Ishikawa (cell line): Measurements from ENCODE around the gene CD84.

ENCODE experiments used
- CEBPB ChIP-seq: IDR thresholded peaks from 2 replicates; pipeline ENCODE4 v1.6.1; 2012
- CREB1 ChIP-seq: IDR thresholded peaks from 2 replicates; pipeline ENCODE4 v1.6.1; 2012; ENCODE audit warnings: low read depth
- EGR1 ChIP-seq: IDR thresholded peaks from 2 replicates; pipeline ENCODE4 v1.6.1; 2012
- EP300 ChIP-seq: IDR thresholded peaks from 2 replicates; pipeline ENCODE4 v1.6.1; 2012; ENCODE audit warnings: borderline replicate concordance
- FOXM1 ChIP-seq: IDR thresholded peaks from 2 replicates; pipeline ENCODE4 v1.6.1; 2012; ENCODE audit warnings: low read depth, borderline replicate concordance
- NFIC ChIP-seq: IDR thresholded peaks from 2 replicates; pipeline ENCODE4 v1.6.1; 2012
- RAD21 ChIP-seq: IDR thresholded peaks from 2 replicates; pipeline ENCODE4 v1.6.1; 2012; ENCODE audit warnings: low read depth
- TAF1 ChIP-seq: IDR thresholded peaks from 2 replicates; pipeline ENCODE4 v1.6.1; 2012; ENCODE audit warnings: low read depth, mild to moderate bottlenecking
- TCF12 ChIP-seq: IDR thresholded peaks from 2 replicates; pipeline ENCODE4 v1.6.1; 2012; ENCODE audit warnings: low read depth
- TEAD4 ChIP-seq: IDR thresholded peaks from 2 replicates; pipeline ENCODE4 v1.6.1; 2012
- YY1 ChIP-seq: IDR thresholded peaks from 2 replicates; pipeline ENCODE4 v1.6.1; 2012; ENCODE audit warnings: low read depth
- ZBTB7A ChIP-seq: IDR thresholded peaks from 2 replicates; pipeline ENCODE4 v1.6.1; 2012; ENCODE audit warnings: low read depth
- TF ChIP-seq, protein P1 (sequence below): IDR thresholded peaks from 2 replicates; pipeline ENCODE4 v1.6.1; 2012; ENCODE audit warnings: low read depth, mild to moderate bottlenecking
- TF ChIP-seq, protein P2 (sequence below): IDR thresholded peaks from 2 replicates; pipeline ENCODE4 v1.6.1; 2012
- TF ChIP-seq, protein P3 (sequence below): IDR thresholded peaks from 2 replicates; pipeline ENCODE4 v1.6.1; 2012

The CD84 gene, protein sequence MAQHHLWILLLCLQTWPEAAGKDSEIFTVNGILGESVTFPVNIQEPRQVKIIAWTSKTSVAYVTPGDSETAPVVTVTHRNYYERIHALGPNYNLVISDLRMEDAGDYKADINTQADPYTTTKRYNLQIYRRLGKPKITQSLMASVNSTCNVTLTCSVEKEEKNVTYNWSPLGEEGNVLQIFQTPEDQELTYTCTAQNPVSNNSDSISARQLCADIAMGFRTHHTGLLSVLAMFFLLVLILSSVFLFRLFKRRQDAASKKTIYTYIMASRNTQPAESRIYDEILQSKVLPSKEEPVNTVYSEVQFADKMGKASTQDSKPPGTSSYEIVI

DNA sequence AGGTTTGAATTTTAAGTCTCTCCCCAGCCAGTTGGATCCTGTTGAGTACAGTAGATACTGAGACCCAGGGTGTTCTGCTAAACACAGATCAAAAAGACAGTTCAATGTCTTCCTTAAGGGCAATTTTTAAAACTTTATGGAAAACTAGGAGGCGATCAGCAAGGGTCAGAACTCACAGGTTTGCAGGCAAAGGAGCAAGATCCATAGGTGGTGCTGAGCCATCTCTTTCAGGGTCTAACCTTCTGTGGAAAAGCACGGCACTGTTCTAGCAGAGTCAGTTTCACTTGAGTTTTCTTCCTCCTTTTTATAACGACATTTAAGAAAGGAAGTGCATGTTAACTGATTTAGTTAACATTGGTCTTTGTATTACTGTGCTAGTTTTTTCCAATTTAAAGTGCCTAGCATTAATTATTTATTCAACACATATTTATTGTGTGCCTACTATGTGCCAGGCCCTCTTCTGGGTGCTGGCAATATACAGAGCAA is at the start of gene CD84:
TSS of gene CD84 (minus strand) at position 281 of the 486 bp plus-strand sequence. CDS start at position 222, 59 bp downstream.
- TF ChIP-seq YY1 (no peak), CEBPB (no peak), ZBTB7A (no peak), NFIC (no peak), TCF12 (no peak), RAD21 (no peak), EGR1 (no peak), TAF1 (no peak), TEAD4 (no peak), CREB1 (no peak), EP300 (no peak)
- TF ChIP-seq, protein P1, sequence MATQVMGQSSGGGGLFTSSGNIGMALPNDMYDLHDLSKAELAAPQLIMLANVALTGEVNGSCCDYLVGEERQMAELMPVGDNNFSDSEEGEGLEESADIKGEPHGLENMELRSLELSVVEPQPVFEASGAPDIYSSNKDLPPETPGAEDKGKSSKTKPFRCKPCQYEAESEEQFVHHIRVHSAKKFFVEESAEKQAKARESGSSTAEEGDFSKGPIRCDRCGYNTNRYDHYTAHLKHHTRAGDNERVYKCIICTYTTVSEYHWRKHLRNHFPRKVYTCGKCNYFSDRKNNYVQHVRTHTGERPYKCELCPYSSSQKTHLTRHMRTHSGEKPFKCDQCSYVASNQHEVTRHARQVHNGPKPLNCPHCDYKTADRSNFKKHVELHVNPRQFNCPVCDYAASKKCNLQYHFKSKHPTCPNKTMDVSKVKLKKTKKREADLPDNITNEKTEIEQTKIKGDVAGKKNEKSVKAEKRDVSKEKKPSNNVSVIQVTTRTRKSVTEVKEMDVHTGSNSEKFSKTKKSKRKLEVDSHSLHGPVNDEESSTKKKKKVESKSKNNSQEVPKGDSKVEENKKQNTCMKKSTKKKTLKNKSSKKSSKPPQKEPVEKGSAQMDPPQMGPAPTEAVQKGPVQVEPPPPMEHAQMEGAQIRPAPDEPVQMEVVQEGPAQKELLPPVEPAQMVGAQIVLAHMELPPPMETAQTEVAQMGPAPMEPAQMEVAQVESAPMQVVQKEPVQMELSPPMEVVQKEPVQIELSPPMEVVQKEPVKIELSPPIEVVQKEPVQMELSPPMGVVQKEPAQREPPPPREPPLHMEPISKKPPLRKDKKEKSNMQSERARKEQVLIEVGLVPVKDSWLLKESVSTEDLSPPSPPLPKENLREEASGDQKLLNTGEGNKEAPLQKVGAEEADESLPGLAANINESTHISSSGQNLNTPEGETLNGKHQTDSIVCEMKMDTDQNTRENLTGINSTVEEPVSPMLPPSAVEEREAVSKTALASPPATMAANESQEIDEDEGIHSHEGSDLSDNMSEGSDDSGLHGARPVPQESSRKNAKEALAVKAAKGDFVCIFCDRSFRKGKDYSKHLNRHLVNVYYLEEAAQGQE = no peak
- TF ChIP-seq, protein P2, sequence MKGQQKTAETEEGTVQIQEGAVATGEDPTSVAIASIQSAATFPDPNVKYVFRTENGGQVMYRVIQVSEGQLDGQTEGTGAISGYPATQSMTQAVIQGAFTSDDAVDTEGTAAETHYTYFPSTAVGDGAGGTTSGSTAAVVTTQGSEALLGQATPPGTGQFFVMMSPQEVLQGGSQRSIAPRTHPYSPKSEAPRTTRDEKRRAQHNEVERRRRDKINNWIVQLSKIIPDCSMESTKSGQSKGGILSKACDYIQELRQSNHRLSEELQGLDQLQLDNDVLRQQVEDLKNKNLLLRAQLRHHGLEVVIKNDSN = no peak
- TF ChIP-seq, protein P3, sequence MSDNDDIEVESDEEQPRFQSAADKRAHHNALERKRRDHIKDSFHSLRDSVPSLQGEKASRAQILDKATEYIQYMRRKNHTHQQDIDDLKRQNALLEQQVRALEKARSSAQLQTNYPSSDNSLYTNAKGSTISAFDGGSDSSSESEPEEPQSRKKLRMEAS = no peak

DNA sequence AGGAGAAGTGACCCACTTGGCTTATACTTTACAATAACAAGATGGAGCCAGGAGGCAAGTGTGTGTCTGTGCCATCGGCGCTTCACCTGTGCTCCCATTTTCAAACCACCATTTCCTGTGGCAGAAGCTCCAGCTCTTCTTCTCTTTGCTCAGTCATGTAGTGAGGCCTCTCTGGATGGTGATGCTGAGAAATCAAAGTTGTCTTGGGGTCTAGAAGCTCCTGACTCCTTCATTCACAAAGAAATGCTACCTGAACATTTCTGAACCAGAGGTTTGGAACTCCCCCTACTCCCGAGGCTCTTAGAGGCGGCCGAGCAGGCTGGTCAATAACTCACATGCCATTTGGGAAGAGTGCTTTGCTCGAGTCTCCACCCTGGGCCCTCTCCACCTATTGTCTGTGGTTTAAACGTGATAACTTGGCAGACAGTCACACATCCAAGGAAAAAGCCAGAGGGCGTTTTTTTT is 49.5 kb upstream of the CD84 start:
- TF ChIP-seq TEAD4 (no peak), CREB1 (no peak), RAD21 (no peak), ZBTB7A (no peak), FOXM1 (no peak), CEBPB (no peak), NFIC (no peak), TAF1 (no peak), EGR1 (no peak), YY1 (no peak), TCF12 (no peak), EP300 (no peak)
- TF ChIP-seq, protein P1 = no peak
- TF ChIP-seq, protein P3 = no peak
- TF ChIP-seq, protein P2 = no peak

DNA sequence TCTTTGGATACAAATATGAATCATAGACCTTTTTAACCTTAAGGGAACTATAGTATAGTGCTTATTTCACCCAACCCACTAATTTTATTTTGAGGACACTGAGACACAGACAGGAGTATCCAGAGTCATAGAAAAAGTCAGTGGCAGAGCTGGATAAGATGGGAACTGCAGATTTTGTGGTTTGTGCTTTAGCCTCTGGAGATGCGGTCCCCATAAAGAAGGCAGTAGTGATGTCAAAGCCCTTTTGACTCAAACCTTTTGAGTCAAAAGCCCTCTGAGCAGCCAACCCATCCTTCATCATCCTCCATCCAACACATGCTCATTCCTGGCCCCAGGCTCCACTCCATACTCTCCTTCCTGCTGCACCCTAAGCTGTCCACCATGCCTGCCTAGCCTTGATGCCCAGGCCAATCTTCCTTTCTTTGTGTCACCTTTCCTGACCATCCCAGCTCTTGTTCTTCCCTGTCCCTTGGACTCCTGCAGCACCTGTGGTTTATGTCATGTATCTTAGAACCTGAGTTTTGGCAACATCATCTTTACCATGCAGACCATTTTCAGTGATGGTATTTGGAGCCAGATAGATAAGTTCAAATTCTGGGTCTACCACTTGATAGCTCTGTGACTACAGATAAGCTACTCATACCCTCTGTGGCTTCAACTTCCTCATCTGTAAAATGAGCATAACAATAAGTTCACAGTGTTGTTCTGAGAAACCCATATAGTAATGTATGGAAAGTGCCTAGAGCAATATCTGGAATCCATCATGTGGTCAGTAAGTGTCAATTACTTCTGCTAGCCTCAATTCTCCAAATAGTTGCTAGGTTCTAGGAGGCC is 47.4 kb upstream of the CD84 start:
- no peak for TF ChIP-seq CEBPB
- no peak for TF ChIP-seq TCF12
- TF ChIP-seq TAF1 = no peak
- no peak for TF ChIP-seq NFIC
- TF ChIP-seq, protein P3 = no peak
- TF ChIP-seq ZBTB7A = no peak
- TF ChIP-seq FOXM1 = no peak
- TF ChIP-seq TEAD4 = no peak
- no peak for TF ChIP-seq EGR1
- no peak for TF ChIP-seq RAD21
- no peak for TF ChIP-seq CREB1
- no peak for TF ChIP-seq EP300
- TF ChIP-seq, protein P2 = no peak
- TF ChIP-seq, protein P1 = no peak
